Bronchial epithelial cell (primary cell): Measurements from ENCODE around the gene LSG1. TPM values are rescaled to one million over a fixed set of nuclear protein-coding genes. Genes with fewer than 3 reads are reported as not detected.
"Not testable (repeated sequence)": the region's sequence is repeated elsewhere in the genome, so short reads cannot be mapped to it uniquely, and the experiment has no call there.

Experiments
- DNase-seq: peaks from one replicate; pipeline ENCODE4 v3.0.0-alpha.2; 2010; ENCODE audit warnings: low read depth
- FAIRE-seq: peaks from 2 replicates; lab custom pipeline; 2011; peaks lifted over from hg19 to GRCh38; lab: Jason Lieb, UNC
- H3K27me3 ChIP-seq: 2 replicates; pipeline ENCODE4 v1.5.1; 2011; ENCODE audit warnings: low read length; ENCODE audit not compliant: control insufficient read depth, insufficient read depth
- H3K36me3 ChIP-seq: 2 replicates; pipeline ENCODE4 v1.5.1; 2011; ENCODE audit warnings: low read length; ENCODE audit not compliant: control insufficient read depth, insufficient read depth
- H3K4me3 ChIP-seq: 2 replicates; pipeline ENCODE4 v1.5.1; 2011; ENCODE audit warnings: mild to moderate bottlenecking, low read depth, low read length, control low read depth
- CTCF ChIP-seq: IDR thresholded peaks from 2 replicates; pipeline ENCODE4 v1.5.1; 2011; ENCODE audit warnings: mild to moderate bottlenecking, moderate library complexity, low read length, control low read depth, inconsistent platforms; ENCODE audit not compliant: insufficient read depth, severe bottlenecking
- total RNA-seq: library from RNA; depleted of rRNA; stranded (reverse); fragments of >200 nt; gene quantifications from 2 replicates; pipeline ENCODE4 v1.2.1, GENCODE V29; 2014

The LSG1 gene
- total RNA-seq, 1 donor from 2014 or later: 50.3 TPM

DNA sequence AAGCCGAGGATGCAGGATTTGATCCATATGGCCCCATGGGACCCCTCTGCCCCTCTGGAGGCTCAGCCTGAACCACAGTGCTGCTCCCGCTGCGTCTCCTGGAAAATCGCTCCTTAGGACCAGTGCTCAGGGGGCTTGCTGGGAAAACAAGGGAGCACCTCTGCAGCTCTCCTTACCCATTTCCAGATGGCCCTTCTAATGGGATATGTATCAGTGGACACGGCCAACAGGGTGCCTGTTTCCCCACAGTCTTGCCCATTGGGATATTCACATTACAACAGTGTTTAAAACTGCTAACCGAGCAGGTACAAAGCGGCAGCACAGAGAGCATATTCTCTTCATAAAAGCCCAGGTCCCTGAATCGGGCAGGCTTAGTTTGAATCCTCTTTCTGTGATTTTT lies 65.8 kb downstream of the LSG1 start:
- Histone ChIP-seq H3K36me3 (no peaks in the 10 kb centered on the region), H3K27me3 (no peaks in the 10 kb centered on the region), H3K4me3 (no peak overlapping the region)
- no peak for TF ChIP-seq CTCF
- no peak for FAIRE-seq
- DNase-seq: no peak

DNA sequence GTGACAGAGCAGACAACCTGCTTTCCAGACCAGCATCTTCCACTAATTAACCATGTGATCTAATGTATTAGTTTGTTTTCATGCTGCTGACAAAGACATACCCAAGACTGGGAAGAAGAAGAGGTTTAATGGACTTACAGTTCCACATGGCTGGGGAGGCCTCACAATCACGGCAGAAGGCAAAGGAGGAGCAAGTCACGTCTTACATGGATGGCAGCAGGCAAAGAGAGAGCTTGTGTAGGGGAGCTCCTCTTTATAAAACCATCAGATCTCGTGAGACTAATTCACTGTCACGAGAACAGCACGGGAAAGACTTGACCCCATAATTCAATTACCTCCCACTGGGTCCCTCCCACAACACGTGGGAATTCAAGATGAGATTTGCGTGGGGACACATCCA lies 66.7 kb downstream of the LSG1 start:
- H3K36me3 ChIP-seq, FAIRE-seq, H3K27me3 ChIP-seq, DNase-seq, H3K4me3 ChIP-seq: not testable (repeated sequence)

DNA sequence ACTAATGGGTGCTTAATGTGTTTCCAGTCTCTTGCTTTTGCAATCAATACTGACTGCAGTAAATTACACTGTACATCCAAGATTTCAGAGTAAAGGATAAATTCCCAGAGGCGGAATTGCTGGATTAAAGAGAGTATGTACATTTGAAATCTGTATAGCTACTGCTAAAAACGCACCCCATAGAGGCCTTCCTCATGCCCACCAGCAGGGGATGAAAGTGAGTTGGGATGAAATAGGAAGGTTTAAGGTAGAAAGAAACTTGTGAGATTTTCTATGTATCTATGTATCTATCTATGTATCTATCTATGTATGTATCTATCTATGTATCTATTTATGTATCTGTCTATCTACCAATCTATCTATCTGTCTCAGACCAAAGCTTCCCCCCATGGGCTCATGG lies 67.2 kb downstream of the LSG1 start:
- H3K36me3 ChIP-seq: no peaks in the 10 kb centered on the region
- no peak for DNase-seq
- H3K4me3 ChIP-seq: no peak overlapping the region
- TF ChIP-seq CTCF: no peak
- H3K27me3 ChIP-seq: no peaks in the 10 kb centered on the region
- no peak for FAIRE-seq

GRCh38 chr3:194604126-194604525 lies 67.9 kb downstream of the LSG1 start:
- no peak for TF ChIP-seq CTCF
- H3K27me3 ChIP-seq: no peaks in the 10 kb centered on the region
- no peak for DNase-seq
- H3K36me3 ChIP-seq: no peaks in the 10 kb centered on the region
- no peak overlapping the region for H3K4me3 ChIP-seq
- no peak for FAIRE-seq

GRCh38 chr3:194602669-194603171 lies 69.3 kb downstream of the LSG1 start:
- Histone ChIP-seq H3K36me3 (no peaks in the 10 kb centered on the region), H3K4me3 (no peak overlapping the region), H3K27me3 (no peaks in the 10 kb centered on the region)
- FAIRE-seq (no peak), DNase-seq (no peak)
- no peak for TF ChIP-seq CTCF

- Histone ChIP-seq H3K27me3 (no peaks in the 10 kb centered on the region), H3K36me3 (peaks cover 2% of the 10 kb centered on the region), H3K4me3 (no peak overlapping the region)
- FAIRE-seq: no peak
- DNase-seq: no peak
- TF ChIP-seq CTCF: no peak
Observed at GRCh38 chr3:194598771-194599557, 73.0 kb downstream of the LSG1 start.
